Pancreas (tissue), 10 donors: ENCODE results near the gene CSNK1G1. TPM values are rescaled to one million over a fixed set of nuclear protein-coding genes. Genes with fewer than 3 reads are reported as not detected.

ENCODE experiments used
- ATAC-seq, 4 donors: fragments of 200-7000 bp; cut with Tn5 transposase; one replicate each; pipeline versions ENCODE4 v1.8.0 to v1.9.1; 2020; ENCODE audit warnings: mild to moderate bottlenecking in 4 of 4, moderate library complexity in 4 of 4
- DNase-seq, 6 donors: peaks; one replicate each; pipeline ENCODE4 v3.0.0-alpha.2; 2020
- FAIRE-seq: peaks from 2 replicates; lab custom pipeline; 2012; peaks lifted over from hg19 to GRCh38; lab: Jason Lieb, UNC
- H3K27ac ChIP-seq, 4 donors: fragments of 200-600 bp; sonication (generic); 1 replicate in 3 of 4; 2 replicates in 1 of 4; pipeline versions ENCODE4 v1.5.0 to v1.8.0; 2020
- H3K27me3 ChIP-seq, 4 donors: fragments of 200-600 bp; one replicate each; pipeline ENCODE4 v1.8.0; 2021
- H3K36me3 ChIP-seq, 3 donors: fragments of 200-600 bp; sonication (generic) in 1 of 3; one replicate each; pipeline versions ENCODE4 v1.5.0 to v1.8.0; 2020 to 2021
- H3K4me1 ChIP-seq, 3 donors: fragments of 200-600 bp; one replicate each; pipeline ENCODE4 v1.8.0; 2021
- H3K4me3 ChIP-seq, 4 donors: fragments of 200-600 bp; sonication (generic) in 2 of 4; one replicate each; pipeline versions ENCODE4 v1.5.0 to v1.8.0; 2020 to 2021
- H3K9me3 ChIP-seq, 4 donors: fragments of 200-600 bp; one replicate each; pipeline ENCODE4 v1.8.0; 2021
- WGBS, 2 donors: extraction: QIAGEN DNeasy Blood & Tissue Kit; methylation state at CpG; one replicate each; pipeline ENCODE4 v1.1.7; 2013; 5-methylcytosine and 5-hydroxymethylcytosine counted together
- intact Hi-C, 3 donors: fragments of 100-400 bp; cut with DNase I; formaldehyde crosslinking; loops; one replicate each; pipeline versions ENCODE4 v1.11.1 to v1.14.2; 2022
- polyA plus RNA-seq, 2 donors: library from polyadenylated mRNA; stranded (reverse); fragments of 200-250 nt; gene quantifications; one replicate each; pipeline ENCODE4 v1.2.3, GENCODE V29; 2013
- total RNA-seq, 6 donors: library from RNA; stranded (reverse); fragmentation: NEBNext Ultra II Directional in 4 of 6; extraction: Animal tissue kit (Norgen Biotek cat#: 25700) in 4 of 6; gene quantifications; one replicate each; pipeline versions ENCODE4 v1.2.1 to v1.2.4, GENCODE V29; 2021 to 2023
- TF ChIP-seq, protein P1 (sequence below), 4 donors: fragments of 200-600 bp; sonication (generic) in 3 of 4; IDR thresholded peaks; one replicate each; pipeline versions ENCODE4 v1.5.0 to v1.8.0; 2021; ENCODE audit warnings: antibody characterized with exemption in 4 of 4
- donor health status: healthy with polysubstance abuse.
- donor health status: DM: no; HTN: no; CAD: no; lungs with moderate emphysema.
- donor health status: DM: no; HTN: no; CAD: no.
- donor health status: control.
- donor health status: control.
- donor health status: Bipolar disorder and iron deficiency.
- donor health status: DM: yes; HTN: yes; CAD: no.
- donor health status: DM: no; HTN: no; CAD: no.
- donor health status: DM: no; HTN: no; CAD: no.
- donor health status: DM: yes; HTN: yes; CAD: no.

Gene CSNK1G1
- total and polyA plus RNA-seq, 8 donors, result 2.4 to 12.1 (median 7.0) TPM

DNA sequence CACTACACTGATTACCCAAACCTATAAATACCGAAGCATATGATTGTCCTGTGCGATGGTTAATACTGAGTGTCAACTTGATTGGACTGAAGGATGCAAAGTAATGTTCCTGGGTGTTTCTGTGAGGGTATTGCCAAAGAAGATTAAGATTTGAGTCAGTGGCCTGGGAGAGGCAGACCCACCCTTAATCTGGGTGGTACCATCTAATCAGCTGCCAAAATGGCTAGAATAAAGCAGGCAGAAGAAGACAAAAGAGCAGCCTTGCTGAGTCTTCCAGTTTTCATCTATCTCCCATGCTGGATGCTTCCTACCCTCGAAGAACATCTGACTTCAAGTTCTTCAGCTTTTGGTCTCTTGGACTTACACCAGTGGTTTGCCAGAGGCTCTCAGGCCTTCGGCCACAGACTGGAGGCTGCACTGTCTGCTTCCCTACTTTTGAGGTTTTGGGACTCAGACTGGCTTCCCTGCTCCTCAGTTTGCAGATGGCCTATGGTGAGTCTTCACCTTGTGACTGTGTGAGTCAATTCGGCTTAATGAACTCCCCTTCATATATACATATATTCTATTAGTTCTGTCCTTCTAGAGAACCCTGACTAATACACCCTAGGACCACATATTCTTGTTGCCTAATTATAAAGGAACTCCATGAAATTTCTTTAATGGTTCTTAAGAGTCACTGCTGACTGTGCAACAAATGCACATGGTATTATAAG is 31.7 kb downstream of the CSNK1G1 start:
- 92 to 96% methylated on average over 5 of the region's 5 CpGs for whole genome bisulfite sequencing, 2 donors
- H3K27me3 ChIP-seq, result no peaks in the 10 kb centered on the region
- no peak for ATAC-seq
- FAIRE-seq, result no peak
- H3K9me3 ChIP-seq, result no peaks in the 10 kb centered on the region
- H3K4me3 ChIP-seq, result no peak overlapping the region
- TF ChIP-seq, protein P1, sequence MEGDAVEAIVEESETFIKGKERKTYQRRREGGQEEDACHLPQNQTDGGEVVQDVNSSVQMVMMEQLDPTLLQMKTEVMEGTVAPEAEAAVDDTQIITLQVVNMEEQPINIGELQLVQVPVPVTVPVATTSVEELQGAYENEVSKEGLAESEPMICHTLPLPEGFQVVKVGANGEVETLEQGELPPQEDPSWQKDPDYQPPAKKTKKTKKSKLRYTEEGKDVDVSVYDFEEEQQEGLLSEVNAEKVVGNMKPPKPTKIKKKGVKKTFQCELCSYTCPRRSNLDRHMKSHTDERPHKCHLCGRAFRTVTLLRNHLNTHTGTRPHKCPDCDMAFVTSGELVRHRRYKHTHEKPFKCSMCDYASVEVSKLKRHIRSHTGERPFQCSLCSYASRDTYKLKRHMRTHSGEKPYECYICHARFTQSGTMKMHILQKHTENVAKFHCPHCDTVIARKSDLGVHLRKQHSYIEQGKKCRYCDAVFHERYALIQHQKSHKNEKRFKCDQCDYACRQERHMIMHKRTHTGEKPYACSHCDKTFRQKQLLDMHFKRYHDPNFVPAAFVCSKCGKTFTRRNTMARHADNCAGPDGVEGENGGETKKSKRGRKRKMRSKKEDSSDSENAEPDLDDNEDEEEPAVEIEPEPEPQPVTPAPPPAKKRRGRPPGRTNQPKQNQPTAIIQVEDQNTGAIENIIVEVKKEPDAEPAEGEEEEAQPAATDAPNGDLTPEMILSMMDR (IDR thresholded peaks at IDR 0.05), result no peak
- no peak for DNase-seq
- H3K36me3 ChIP-seq, result no peaks in the 10 kb centered on the region
- no peaks in the 10 kb centered on the region for H3K4me1 ChIP-seq
- intact Hi-C loops, result no loop called here
- no peak overlapping the region for H3K27ac ChIP-seq

DNA sequence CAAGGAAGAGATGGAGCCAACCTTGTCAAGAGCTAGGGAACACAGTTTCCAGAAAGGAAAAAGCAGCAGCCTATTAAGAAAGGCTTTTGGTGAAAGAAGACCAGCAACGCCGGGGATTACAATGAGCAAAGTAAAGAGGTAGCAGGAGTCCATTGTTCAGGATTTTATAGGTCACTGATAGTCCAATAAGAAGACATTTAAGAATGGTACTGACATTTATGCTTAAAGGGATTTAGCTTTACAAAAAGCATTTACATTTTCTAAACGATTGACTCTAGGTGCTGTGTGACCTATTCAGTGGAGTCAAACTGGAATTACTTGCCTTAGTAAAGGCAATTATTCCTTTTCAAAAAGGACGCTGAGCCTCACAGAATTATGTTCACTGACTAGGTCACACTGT is 40.8 kb downstream of the CSNK1G1 start:
- H3K27ac ChIP-seq, result no peak overlapping the region
- no peak for FAIRE-seq
- TF ChIP-seq, protein P1 (IDR thresholded peaks at IDR 0.05), result no peak
- no peak for ATAC-seq
- no peak overlapping the region for H3K4me3 ChIP-seq
- no peaks in the 10 kb centered on the region for H3K27me3 ChIP-seq
- peaks cover 0 to under 1% (median under 1%) of the 10 kb centered on the region in 3 donors for H3K4me1 ChIP-seq
- WGBS, 2 donors, result 75 to 77% methylated on average over 4 of the region's 4 CpGs
- H3K9me3 ChIP-seq, result no peaks in the 10 kb centered on the region
- no peak for DNase-seq
- no peaks in the 10 kb centered on the region for H3K36me3 ChIP-seq
- intact Hi-C loops, result no loop called here

DNA sequence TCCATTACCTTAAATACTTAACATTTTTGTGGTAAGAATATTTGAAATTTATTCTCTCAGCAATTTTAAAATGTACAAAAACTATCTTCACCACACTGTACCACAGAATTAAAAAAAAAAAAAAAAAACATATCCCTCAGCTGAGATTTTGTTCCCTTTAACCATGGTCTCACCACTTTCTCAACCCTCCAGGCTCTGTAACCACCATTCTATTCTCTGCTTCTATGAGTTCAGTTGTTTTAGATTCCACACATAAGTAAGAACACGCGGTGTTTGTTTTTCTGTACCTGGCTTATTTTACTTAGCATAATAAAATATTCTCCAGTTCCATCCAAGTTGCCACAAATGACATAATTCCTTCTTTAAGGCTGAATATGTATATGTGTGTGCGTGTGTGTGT is 41.5 kb downstream of the CSNK1G1 start:
- H3K4me3 ChIP-seq, result no peak overlapping the region
- DNase-seq, result no peak
- H3K4me1 ChIP-seq, result peaks cover 0 to 5% (median 3%) of the 10 kb centered on the region in 3 donors
- H3K36me3 ChIP-seq, result no peaks in the 10 kb centered on the region
- no peak for ATAC-seq
- FAIRE-seq, result no peak
- H3K9me3 ChIP-seq, result no peaks in the 10 kb centered on the region
- H3K27me3 ChIP-seq, result no peaks in the 10 kb centered on the region
- intact Hi-C loops, result no loop called here
- TF ChIP-seq, protein P1 (IDR thresholded peaks at IDR 0.05), result no peak
- 94 to 95% methylated on average over 3 of the region's 3 CpGs for WGBS, 2 donors
- no peak overlapping the region for H3K27ac ChIP-seq

DNA sequence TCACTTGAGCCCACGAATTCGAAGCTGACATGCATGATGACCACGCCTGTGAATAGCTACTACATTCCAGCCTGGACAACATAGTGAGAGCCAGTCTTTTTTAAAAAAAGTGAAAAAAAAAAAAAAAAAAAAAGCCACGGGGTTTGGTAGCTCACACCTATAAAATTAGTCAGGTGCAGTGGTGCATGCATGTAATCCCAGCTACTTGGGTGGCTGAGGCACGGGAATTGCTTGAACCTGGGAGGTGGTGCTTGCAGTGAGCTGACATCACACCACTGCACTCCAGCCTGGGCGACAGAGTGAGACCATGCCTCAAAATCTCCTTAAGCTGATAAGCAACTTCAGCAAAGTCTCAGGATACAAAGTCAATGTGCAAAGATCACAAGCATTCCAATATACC is 44.4 kb downstream of the CSNK1G1 start:
- Histone ChIP-seq H3K36me3 (no peaks in the 10 kb centered on the region), H3K9me3 (no peaks in the 10 kb centered on the region), H3K4me3 (no peak overlapping the region), H3K27me3 (no peaks in the 10 kb centered on the region), H3K4me1 (peaks cover 0 to 5% (median 3%) of the 10 kb centered on the region in 3 donors), H3K27ac (no peak overlapping the region)
- intact Hi-C loops, result no loop called here
- 92 to 94% methylated on average over 6 of the region's 6 CpGs for WGBS, 2 donors
- ATAC-seq (no peak), FAIRE-seq (no peak), DNase-seq (no peak)
- TF ChIP-seq, protein P1 (IDR thresholded peaks at IDR 0.05), result no peak

DNA sequence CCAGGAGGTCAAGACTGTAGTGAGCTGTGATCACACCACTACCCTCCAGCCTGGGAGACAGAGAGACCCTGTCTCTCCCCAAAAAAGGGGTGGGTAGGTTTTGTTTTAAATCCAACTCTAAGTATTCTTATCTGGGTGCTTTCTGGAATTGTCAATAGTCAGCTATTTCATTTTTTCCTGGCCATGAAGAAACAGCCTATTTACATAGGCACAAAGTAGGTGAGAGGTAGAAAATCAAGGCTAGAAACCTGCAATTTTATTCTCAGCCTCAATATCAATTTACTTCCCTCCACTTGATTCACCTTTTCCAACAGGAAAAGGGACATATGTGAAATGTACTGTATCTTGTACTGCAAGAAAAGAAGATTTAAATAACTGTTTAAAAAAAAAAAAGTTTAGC is 45.9 kb downstream of the CSNK1G1 start:
- H3K9me3 ChIP-seq, result no peaks in the 10 kb centered on the region
- ATAC-seq, result peak in 1 of 4 donors; percentile 31
- intact Hi-C loops, result no loop called here
- TF ChIP-seq, protein P1 (IDR thresholded peaks at IDR 0.05), result no peak
- no peak overlapping the region for H3K27ac ChIP-seq
- FAIRE-seq, result no peak
- no peak for DNase-seq
- peaks cover 0 to 5% (median 3%) of the 10 kb centered on the region in 3 donors for H3K4me1 ChIP-seq
- H3K27me3 ChIP-seq, result no peaks in the 10 kb centered on the region
- no peaks in the 10 kb centered on the region for H3K36me3 ChIP-seq
- H3K4me3 ChIP-seq, result no peak overlapping the region
